Central memory CD4-positive, alpha-beta T cell (primary cell): ENCODE measurements around the gene TTC6.

Experiments
- DNase-seq: peaks from one replicate; pipeline ENCODE4 v3.0.0; 2022

TTC6 gene

GRCh38 chr14:37586797-37587130 is 8.7 kb upstream of the TTC6 start:
- DNase-seq = no peak

GRCh38 chr14:37587131-37587803 is 8.2 kb upstream of the TTC6 start:
- DNase-seq = no peak

- DNase-seq = no peak
Measured at GRCh38 chr14:37587881-37588666, 7.4 kb upstream of the TTC6 start.

GRCh38 chr14:37588667-37588955 is 6.8 kb upstream of the TTC6 start:
- no peak for DNase-seq

- no peak for DNase-seq
Measured at GRCh38 chr14:37588956-37589714, 6.3 kb upstream of the TTC6 start.

GRCh38 chr14:37589715-37590427 is 5.6 kb upstream of the TTC6 start:
- no peak for DNase-seq

- DNase-seq = no peak
Measured at GRCh38 chr14:37590428-37591139, 4.8 kb upstream of the TTC6 start.

- no peak for DNase-seq
Measured at GRCh38 chr14:37591311-37591940, 4.0 kb upstream of the TTC6 start.

GRCh38 chr14:37591941-37592481 is 3.4 kb upstream of the TTC6 start:
- DNase-seq = no peak

- no peak for DNase-seq
Measured at GRCh38 chr14:37592482-37593408, 2.7 kb upstream of the TTC6 start.

GRCh38 chr14:37593511-37594237 is 1.8 kb upstream of the TTC6 start:
- DNase-seq = no peak

GRCh38 chr14:37594238-37594970 is 1.0 kb upstream of the TTC6 start:
- no peak for DNase-seq

GRCh38 chr14:37595809-37596621 is 586 bp downstream of the TTC6 start:
- peak; percentile 43 for DNase-seq

- DNase-seq = no peak
Measured at GRCh38 chr14:37596790-37597472, 1.5 kb downstream of the TTC6 start.

GRCh38 chr14:37597538-37597913 is 2.1 kb downstream of the TTC6 start:
- DNase-seq = no peak

- DNase-seq = no peak
Measured at GRCh38 chr14:37597914-37598746, 2.7 kb downstream of the TTC6 start.
